C4-2B (cell line): ENCODE measurements around the gene HSD17B13.

Experiments used
- H3K27ac ChIP-seq: fragments of 450-650 bp; 2 replicates; pipeline ENCODE4 v1.5.1; 2017
- CTCF ChIP-seq: fragments of 450-650 bp; conservative IDR thresholded peaks from 2 replicates; pipeline ENCODE4 v1.5.1; 2017; ENCODE audit warnings: mild to moderate bottlenecking
- ZFX ChIP-seq: fragments of 450-650 bp; IDR thresholded peaks from 2 replicates; pipeline ENCODE4 v1.6.1; 2017

The HSD17B13 gene

GRCh38 chr4:87266986-87267385, 55.7 kb downstream of the HSD17B13 start:
- no peak overlapping the region for H3K27ac ChIP-seq
- TF ChIP-seq ZFX: no peak
- no peak for TF ChIP-seq CTCF

DNA sequence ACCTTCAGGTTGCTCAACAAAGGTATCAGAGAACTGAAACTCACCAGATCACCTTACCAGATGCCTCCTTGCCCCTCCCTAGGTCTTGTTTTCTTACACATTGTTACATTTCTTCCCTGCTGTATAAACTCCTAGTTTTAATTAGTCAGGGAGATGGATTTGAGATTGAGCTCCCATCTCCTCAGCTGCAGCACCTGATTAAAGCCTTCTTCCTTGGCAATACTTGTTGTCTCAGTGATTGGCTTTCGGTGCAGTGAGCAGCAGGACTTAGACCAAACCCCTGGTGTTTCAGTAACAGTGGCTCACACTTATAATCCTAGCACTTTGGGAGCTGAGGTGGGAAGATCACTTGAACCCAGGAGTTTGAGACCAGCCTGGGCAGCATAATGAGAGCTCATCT, 59.8 kb downstream of the HSD17B13 start:
- TF ChIP-seq ZFX (no peak), CTCF (no peak)
- no peak overlapping the region for H3K27ac ChIP-seq

DNA sequence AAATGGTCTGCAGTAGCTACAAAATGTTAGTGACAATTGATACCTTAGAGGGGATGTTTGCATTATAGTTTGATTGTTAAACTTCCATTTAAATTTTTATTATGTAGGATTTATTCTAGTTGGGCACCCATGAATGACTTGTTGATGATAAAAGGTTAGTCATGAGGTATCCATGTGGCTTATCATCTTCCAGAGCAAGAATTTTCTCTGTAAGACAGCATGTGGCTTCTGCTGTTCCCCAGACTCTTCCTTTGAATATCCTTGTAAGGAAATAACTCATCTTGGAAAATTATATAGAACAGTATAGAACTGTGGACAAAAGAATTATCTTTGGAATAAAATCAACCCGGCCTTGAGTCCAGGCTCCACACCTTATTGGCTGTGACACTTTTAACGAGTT, 62.2 kb downstream of the HSD17B13 start:
- TF ChIP-seq CTCF (no peak), ZFX (no peak)
- H3K27ac ChIP-seq: no peak overlapping the region

DNA sequence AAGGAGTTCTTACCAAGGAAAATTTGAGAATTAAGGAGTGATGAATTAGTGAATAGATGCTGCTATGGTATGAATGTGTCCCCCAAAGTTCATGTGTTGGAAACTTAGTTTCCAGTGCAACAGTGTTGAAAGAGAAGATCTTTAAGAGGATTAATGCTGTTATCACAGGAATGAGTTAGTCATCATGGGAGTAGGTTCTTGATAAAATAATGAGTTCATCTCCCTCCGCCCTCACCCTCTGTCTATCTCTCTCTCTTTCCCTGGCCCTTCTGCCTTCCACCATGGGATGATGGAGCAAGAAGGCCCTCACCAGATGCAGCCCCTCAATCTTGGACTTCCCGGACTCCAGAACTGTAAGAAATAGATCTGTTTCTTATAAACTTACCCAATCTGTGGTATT, 64.0 kb downstream of the HSD17B13 start:
- no peak overlapping the region for H3K27ac ChIP-seq
- TF ChIP-seq ZFX: no peak
- TF ChIP-seq CTCF: no peak

DNA sequence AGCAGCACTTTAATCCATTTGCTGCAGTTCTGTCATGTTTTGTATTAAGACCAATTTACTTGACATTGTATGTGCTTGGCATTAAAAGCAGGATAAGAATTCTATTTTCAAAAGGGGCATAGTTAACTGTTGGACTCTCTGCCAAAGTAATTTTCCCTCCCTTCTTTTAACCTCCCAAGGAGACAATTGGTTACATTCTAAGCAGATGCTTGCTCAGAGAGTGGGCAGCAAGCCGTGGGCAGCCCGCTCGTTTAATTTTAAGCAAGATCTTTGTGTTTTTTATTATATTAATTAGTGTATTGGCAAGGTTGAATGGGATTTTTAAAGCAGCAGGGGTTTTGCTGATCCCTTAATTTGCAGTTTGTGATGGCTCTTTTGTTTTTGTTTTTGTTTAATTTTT, 65.2 kb downstream of the HSD17B13 start:
- H3K27ac ChIP-seq: no peak overlapping the region
- TF ChIP-seq CTCF (no peak), ZFX (no peak)

DNA sequence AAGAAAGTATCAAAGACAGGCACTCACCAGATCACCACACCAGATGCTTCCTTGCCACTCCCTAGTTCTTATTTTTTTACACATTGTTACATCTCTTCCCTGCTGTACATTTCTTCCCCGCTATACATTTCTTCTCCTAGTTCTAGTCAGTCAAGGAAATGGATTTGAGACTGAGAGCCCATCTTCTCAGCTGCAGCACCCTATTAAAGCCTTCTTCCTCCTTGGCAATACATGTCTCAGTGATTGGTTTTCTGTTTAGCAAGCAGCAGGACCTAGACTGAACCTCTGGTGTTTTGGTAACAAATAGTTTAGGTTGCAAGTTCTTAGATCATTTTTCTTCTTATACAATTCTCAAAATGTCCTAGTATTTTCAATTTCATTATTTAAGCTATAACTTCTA, 66.9 kb downstream of the HSD17B13 start:
- no peak overlapping the region for H3K27ac ChIP-seq
- TF ChIP-seq ZFX: no peak
- TF ChIP-seq CTCF: no peak
